A673 (cell line): Measurements from ENCODE around the gene TCL1A. TPM values are rescaled to one million over a fixed set of nuclear protein-coding genes. Genes with fewer than 3 reads are reported as not detected.

Experiments used
- BruUV-seq: library from RNA; stranded (reverse); fragments of 400-500 nt; replicated peaks from 2 replicates; lab custom pipeline; 2021; lab: Mats Ljungman, UMichigan
- CTCF ChIA-PET: fragments of 300-600 bp; sonication (Branson Sonifier 250); formaldehyde crosslinking; loops from one replicate; lab custom pipeline; 2022; ENCODE audit warnings: antibody characterized with exemption; lab: Charles Lee
- POLR2A ChIA-PET: fragments of 300-600 bp; sonication (Branson Sonifier 250); formaldehyde crosslinking; loops from one replicate; lab custom pipeline; 2022; ENCODE audit warnings: antibody characterized with exemption; ENCODE audit not compliant: low non-redundant PET; lab: Charles Lee
- DNase-seq: peaks from one replicate; pipeline ENCODE4 v3.0.0-alpha.2; 2015; ENCODE audit warnings: low spot score
- H3K27ac ChIP-seq: fragments of 200-600 bp; sonication (generic); 2 replicates; pipeline ENCODE4 v1.5.1; 2016; ENCODE audit warnings: mixed run types, low read depth, mild to moderate bottlenecking, mixed read lengths, antibody characterized with exemption, low read length; ENCODE audit not compliant: poor library complexity, severe bottlenecking
- H3K27me3 ChIP-seq: fragments of 200-600 bp; sonication (generic); replicated peaks from 2 replicates; pipeline ENCODE4 v1.6.1; 2017; ENCODE audit warnings: mixed run types, low read depth, mild to moderate bottlenecking, mixed read lengths, antibody characterized with exemption, low read length; ENCODE audit not compliant: insufficient read depth, poor library complexity
- H3K36me3 ChIP-seq: fragments of 200-600 bp; sonication (generic); 2 replicates; pipeline ENCODE4 v1.6.1; 2016; ENCODE audit warnings: mixed run types, mild to moderate bottlenecking, mixed read lengths, antibody characterized with exemption, low read length; ENCODE audit not compliant: insufficient read depth, poor library complexity, severe bottlenecking
- H3K4me1 ChIP-seq: fragments of 200-600 bp; sonication (generic); 2 replicates; pipeline ENCODE4 v1.6.1; 2017; ENCODE audit warnings: mixed run types, mild to moderate bottlenecking, mixed read lengths, antibody characterized with exemption, low read length; ENCODE audit not compliant: insufficient read depth, poor library complexity, severe bottlenecking
- H3K4me3 ChIP-seq: fragments of 200-600 bp; sonication (generic); 2 replicates; pipeline ENCODE4 v1.5.1; 2016; ENCODE audit warnings: low read depth, mixed run types, mild to moderate bottlenecking, mixed read lengths, low read length; ENCODE audit not compliant: poor library complexity, severe bottlenecking
- H3K9me3 ChIP-seq: fragments of 200-600 bp; sonication (generic); 2 replicates; pipeline ENCODE4 v1.6.1; 2016; ENCODE audit warnings: mixed run types, low read depth, mild to moderate bottlenecking, mixed read lengths, antibody characterized with exemption, low read length; ENCODE audit not compliant: poor library complexity, severe bottlenecking
- CTCF ChIP-seq: fragments of 300-800, 200-600 bp; sonication (generic); conservative IDR thresholded peaks from 2 replicates; pipeline ENCODE4 v1.5.1; 2017; ENCODE audit warnings: low read depth, mild to moderate bottlenecking, antibody characterized with exemption, low read length, moderate library complexity, mixed read lengths
- EZH2 ChIP-seq: fragments of 200-600 bp; sonication (generic); IDR thresholded peaks from 2 replicates; pipeline ENCODE4 v1.6.1; 2017; ENCODE audit warnings: borderline replicate concordance, low read depth, mild to moderate bottlenecking, mixed read lengths, antibody characterized with exemption, low read length; ENCODE audit not compliant: poor library complexity, severe bottlenecking
- intact Hi-C: fragments of 100-400 bp; cut with micrococcal nuclease; formaldehyde crosslinking; loops from one replicate; pipeline ENCODE4 v1.10.0; 2022; ENCODE audit not compliant: unreplicated experiment
- total RNA-seq: library from RNA; stranded (reverse); gene quantifications from 2 replicates; pipeline ENCODE4 v1.2.3, GENCODE V29; 2021

Gene TCL1A
- total RNA-seq, 1 experiment from 2014 or later, result not detected

GRCh38 chr14:95696741-95697140, 17.2 kb downstream of the TCL1A start:
- H3K27me3 ChIP-seq, result no peaks in the 10 kb centered on the region
- H3K4me3 ChIP-seq, result no peak overlapping the region
- BruUV-seq, result no TSS peak
- no peaks in the 10 kb centered on the region for H3K9me3 ChIP-seq
- POLR2A ChIA-PET, result no interaction called here
- intact Hi-C loops, result no loop called here
- H3K4me1 ChIP-seq, result peaks cover 4% of the 10 kb centered on the region
- CTCF ChIA-PET, result no interaction called here
- H3K27ac ChIP-seq, result no peak overlapping the region
- DNase-seq, result no peak
- TF ChIP-seq EZH2, result no peak
- TF ChIP-seq CTCF, result no peak
- H3K36me3 ChIP-seq, result no peaks in the 10 kb centered on the region

- no peaks in the 10 kb centered on the region for H3K4me1 ChIP-seq
- no TSS peak for BruUV-seq
- no peaks in the 10 kb centered on the region for H3K36me3 ChIP-seq
- ChIA-PET CTCF (no interaction called here), POLR2A (no interaction called here)
- H3K9me3 ChIP-seq, result no peaks in the 10 kb centered on the region
- intact Hi-C loops, result no loop called here
- H3K27ac ChIP-seq, result no peak overlapping the region
- TF ChIP-seq CTCF, result no peak
- no peak for TF ChIP-seq EZH2
- H3K27me3 ChIP-seq, result no peaks in the 10 kb centered on the region
- no peak overlapping the region for H3K4me3 ChIP-seq
- DNase-seq, result no peak
Observed at GRCh38 chr14:95695913-95696312, 18.0 kb downstream of the TCL1A start.

GRCh38 chr14:95695051-95695450, 18.9 kb downstream of the TCL1A start:
- no peaks in the 10 kb centered on the region for H3K9me3 ChIP-seq
- H3K4me3 ChIP-seq, result no peak overlapping the region
- POLR2A ChIA-PET, result no interaction called here
- H3K4me1 ChIP-seq, result no peaks in the 10 kb centered on the region
- CTCF ChIA-PET, result no interaction called here
- intact Hi-C loops, result no loop called here
- no peaks in the 10 kb centered on the region for H3K27me3 ChIP-seq
- no peaks in the 10 kb centered on the region for H3K36me3 ChIP-seq
- no peak for DNase-seq
- no peak overlapping the region for H3K27ac ChIP-seq
- TF ChIP-seq CTCF, result no peak
- TF ChIP-seq EZH2, result no peak
- no TSS peak for BruUV-seq
